ENCODE data around the gene HSPA1B. TPM values are rescaled to one million over a fixed set of nuclear protein-coding genes. Genes with fewer than 3 reads are reported as not detected.
"Not testable (repeated sequence)": the region's sequence is repeated elsewhere in the genome, so short reads cannot be mapped to it uniquely, and the experiment has no call there.

Gene HSPA1B
- total RNA-seq, 1 experiment from 2014 or later: 209 TPM

DNA sequence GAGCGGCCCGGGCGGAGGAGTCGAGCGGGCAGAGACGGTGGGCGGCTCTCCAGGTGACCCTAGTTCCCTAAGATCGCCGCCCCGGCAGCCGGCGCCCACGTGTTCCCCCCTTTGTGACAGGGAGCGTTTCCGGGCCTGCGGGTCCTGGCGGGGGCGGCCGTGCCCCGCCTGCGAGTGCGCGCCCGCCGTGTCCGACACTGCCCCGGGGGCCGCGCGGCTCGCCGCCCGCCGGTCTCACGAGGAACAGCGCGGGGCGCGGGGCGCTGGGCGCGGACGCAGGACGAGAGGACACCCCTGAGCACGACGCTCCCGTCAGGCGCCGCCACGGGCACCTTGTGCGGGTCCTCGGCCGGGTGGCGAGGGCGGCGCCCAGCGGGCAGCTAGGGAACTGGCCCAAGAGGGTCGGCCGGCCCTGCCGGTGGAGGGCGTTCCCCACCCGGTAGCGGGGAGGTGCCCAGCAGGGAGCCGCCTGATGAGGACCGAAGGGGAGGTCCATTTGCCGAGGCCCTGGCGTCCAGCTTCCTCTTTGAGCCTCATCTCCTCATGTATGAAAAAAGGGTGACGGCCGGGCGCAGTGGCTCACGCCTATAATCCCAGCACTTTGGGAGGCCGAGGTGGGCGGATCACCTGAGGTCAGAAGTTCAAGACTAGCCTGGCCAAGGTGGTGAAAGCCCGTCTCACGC, 31.8 kb upstream of the HSPA1B start, which contains the start of gene VARS1:
Gene VARS1, minus strand, starts transcription at position 137 of the 683 bp plus-strand sequence. CDS start 535 bp downstream, outside the sequence.
- peak; percentile 85 for DNase-seq (ENCODE audit: low spot score)
- in situ Hi-C loops (cut with HindIII; ENCODE audit: low sequenced_read_pairs): no loop called here

GRCh38 chr6:31796993-31797385, 30.5 kb upstream of the HSPA1B start:
- in situ Hi-C loops (cut with HindIII; ENCODE audit: low sequenced_read_pairs): no loop called here
- DNase-seq (ENCODE audit: low spot score): no peak

DNA sequence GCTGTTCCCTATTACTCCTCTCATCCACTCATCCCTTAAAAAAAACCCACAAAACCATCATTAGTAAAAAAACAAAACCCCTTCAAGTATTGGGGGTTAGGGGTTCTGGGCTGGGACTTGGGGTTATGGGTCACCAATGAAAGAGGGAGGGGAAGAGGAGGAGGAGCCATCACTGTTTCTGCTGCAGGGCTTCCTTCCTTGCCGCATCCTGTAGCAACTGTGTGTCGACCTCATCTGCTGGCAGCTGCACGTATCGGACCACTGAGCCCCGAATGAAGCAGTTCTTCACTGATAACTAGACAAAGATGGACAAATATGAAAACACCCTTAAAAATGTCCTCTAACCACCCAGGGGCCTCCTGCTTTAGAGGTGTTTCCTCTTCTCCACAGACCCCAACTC, 29.9 kb upstream of the HSPA1B start:
- DNase-seq (ENCODE audit: low spot score): no peak
- in situ Hi-C loops (cut with HindIII; ENCODE audit: low sequenced_read_pairs): no loop called here

GRCh38 chr6:31799781-31800180, 27.8 kb upstream of the HSPA1B start:
- in situ Hi-C loops (cut with HindIII; ENCODE audit: low sequenced_read_pairs): no loop called here
- no peak for DNase-seq (ENCODE audit: low spot score)

DNA sequence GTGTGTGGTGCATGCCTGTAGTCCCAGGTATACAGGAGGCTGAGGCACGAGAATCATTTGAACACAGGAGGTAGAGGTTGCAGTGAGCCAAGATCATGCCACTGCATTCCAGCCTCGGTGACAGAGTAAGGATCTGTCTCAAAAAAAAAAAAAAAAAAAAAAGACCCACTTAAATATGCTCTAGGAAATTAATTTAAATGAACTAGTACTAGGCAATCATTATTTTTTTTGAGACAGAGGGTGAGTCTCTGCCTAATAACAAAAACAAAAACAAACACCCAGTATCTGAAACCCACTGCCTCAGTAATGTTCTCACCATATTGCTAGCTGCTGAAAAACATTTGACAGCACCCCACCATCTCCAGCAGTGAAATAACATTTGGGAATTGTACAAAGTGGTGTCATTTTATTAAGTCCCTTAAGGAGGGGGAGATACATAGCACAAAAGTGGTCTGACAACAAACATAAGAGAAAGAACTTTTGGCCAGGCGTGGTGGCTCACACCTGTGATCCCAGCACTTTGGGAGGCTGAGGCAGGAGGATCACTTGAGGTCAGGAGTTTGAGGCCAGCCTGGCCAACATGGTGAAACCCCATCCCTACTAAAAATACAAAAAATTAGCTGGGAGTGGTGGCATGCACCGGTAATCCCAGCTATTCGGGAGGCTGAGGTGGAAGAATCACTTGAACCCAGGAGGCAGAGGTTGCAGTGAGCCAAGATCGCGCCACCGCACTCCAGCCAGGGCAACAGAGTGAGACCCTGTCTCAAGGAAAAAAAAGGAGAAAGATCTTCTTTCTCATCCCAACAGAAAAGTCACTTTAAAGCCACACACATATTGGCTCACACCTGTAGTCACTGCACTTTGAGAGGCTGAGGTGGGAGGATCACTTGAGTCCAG, 26.3 kb upstream of the HSPA1B start:
- DNase-seq (ENCODE audit: low spot score); in situ Hi-C loops (cut with HindIII; ENCODE audit: low sequenced_read_pairs): not testable (repeated sequence)

- DNase-seq (ENCODE audit: low spot score): no peak
- in situ Hi-C loops (cut with HindIII; ENCODE audit: low sequenced_read_pairs): no loop called here
These were observed 21.5 kb upstream of the HSPA1B start for GRCh38 chr6:31805939-31806469.

GRCh38 chr6:31806470-31807272, 20.9 kb upstream of the HSPA1B start, which contains the start of gene LSM2:
TSS of gene LSM2 (minus strand) at chr6:31806966. CDS start at chr6:31806757, 209 bp downstream.
- in situ Hi-C loops (cut with HindIII; ENCODE audit: low sequenced_read_pairs): no loop called here
- DNase-seq (ENCODE audit: low spot score): peak; percentile 97

DNA sequence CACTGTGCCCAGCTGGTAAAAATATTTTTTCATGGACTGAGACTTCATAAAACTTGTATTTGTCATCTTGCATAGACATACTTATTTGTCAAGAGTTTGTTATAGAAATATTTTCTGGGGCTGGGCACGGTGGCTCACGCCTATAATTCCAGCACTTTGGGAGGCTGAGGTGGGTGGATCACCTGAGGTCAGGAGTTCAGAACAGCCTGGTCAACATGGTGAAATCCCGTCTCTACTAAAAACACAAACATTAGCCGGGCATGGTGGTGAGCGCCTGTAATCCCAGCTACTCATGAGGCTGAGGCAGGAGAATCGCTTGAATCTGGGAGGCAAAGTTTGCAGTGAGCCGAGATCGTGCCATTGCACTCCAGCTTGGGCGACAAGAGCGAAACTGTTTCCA, 18.9 kb upstream of the HSPA1B start:
- in situ Hi-C loops (cut with HindIII; ENCODE audit: low sequenced_read_pairs); DNase-seq (ENCODE audit: low spot score): not testable (repeated sequence)

DNA sequence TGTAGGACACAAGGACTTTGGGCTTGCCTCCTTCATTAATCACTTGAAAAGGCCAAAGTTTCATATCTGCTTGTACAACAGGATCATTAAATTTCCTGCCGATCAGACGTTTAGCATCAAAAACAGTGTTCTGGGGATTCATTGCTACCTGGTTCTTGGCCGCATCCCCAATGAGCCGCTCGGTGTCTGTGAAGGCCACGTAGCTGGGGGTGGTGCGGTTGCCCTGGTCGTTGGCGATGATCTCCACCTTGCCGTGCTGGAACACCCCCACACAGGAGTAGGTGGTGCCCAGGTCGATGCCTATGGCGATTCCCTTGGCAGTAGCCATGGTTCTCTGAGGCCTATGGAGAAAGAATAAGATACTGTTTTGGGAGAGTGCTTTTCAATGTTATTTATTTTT, 15.9 kb upstream of the HSPA1B start:
- DNase-seq (ENCODE audit: low spot score): no peak
- in situ Hi-C loops (cut with HindIII; ENCODE audit: low sequenced_read_pairs): no loop called here

DNA sequence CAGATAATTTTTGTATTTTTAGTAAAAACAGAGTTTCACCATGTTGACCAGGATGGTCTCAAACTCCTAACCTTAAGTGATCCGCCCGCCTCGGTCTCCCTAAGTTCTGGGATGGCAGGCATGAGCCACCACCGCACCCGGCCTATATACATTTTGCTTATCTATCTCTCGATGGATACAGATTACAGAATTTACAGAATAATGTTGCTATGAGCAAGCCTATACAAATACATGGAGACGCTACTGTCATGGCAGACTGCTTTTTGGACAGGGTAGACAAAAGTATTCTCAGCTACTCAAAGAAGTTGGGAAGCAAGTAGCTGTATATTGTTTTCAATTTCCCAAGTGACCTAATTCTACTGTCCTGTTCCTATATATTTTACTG, 14.1 kb upstream of the HSPA1B start:
- DNase-seq (ENCODE audit: low spot score): no peak
- in situ Hi-C loops (cut with HindIII; ENCODE audit: low sequenced_read_pairs): no loop called here

- DNase-seq (ENCODE audit: low spot score): peak; percentile 98
- in situ Hi-C loops (cut with HindIII; ENCODE audit: low sequenced_read_pairs): no loop called here
These were observed 12.9 kb upstream of the HSPA1B start for GRCh38 chr6:31814677-31815024.

GRCh38 chr6:31815025-31815838, 12.3 kb upstream of the HSPA1B start, which contains the start of the genes HSPA1A and HSPA1L:
TSS of gene HSPA1A (plus strand) at chr6:31815543. CDS start at chr6:31815757, 214 bp downstream.
TSS of gene HSPA1L (minus strand) at chr6:31815283. CDS start at chr6:31811972, 3,311 bp downstream.
- in situ Hi-C loops (cut with HindIII; ENCODE audit: low sequenced_read_pairs): no loop called here
- peak; percentile 97 for DNase-seq (ENCODE audit: low spot score)

DNA sequence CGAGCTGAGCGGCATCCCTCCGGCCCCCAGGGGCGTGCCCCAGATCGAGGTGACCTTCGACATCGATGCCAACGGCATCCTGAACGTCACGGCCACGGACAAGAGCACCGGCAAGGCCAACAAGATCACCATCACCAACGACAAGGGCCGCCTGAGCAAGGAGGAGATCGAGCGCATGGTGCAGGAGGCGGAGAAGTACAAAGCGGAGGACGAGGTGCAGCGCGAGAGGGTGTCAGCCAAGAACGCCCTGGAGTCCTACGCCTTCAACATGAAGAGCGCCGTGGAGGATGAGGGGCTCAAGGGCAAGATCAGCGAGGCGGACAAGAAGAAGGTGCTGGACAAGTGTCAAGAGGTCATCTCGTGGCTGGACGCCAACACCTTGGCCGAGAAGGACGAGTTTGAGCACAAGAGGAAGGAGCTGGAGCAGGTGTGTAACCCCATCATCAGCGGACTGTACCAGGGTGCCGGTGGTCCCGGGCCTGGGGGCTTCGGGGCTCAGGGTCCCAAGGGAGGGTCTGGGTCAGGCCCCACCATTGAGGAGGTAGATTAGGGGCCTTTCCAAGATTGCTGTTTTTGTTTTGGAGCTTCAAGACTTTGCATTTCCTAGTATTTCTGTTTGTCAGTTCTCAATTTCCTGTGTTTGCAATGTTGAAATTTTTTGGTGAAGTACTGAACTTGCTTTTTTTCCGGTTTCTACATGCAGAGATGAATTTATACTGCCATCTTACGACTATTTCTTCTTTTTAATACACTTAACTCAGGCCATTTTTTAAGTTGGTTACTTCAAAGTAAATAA, 10.2 kb upstream of the HSPA1B start:
- DNase-seq (ENCODE audit: low spot score); in situ Hi-C loops (cut with HindIII; ENCODE audit: low sequenced_read_pairs): not testable (repeated sequence)

DNA sequence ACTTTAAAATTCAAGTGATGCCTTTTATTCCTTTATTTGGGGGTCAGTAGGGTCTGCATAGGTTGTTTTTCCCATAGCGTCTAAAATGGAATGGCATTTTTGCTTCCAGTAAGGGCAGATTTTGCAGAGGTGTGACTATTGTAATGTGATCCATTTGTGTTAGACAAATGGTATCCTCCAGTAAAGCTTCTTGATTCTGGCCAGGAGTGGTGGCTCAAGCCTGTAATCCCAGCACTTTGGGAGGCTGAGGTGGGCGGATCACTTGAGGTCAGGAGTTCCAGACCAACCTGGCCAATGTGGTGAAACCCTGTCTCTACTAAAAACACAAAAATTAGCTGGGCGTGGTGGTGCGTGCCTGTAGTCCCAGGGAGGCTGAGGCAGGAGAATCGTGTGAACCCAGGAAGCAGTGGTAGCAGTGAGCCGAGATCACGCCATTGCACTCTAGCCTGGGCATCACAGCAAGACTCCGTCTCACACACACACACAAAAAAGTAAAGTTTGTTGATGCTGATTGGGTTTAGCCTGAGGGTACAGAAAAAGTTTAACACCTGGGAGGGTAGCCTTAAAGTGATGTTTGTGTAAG, 9.5 kb upstream of the HSPA1B start:
- in situ Hi-C loops (cut with HindIII; ENCODE audit: low sequenced_read_pairs); DNase-seq (ENCODE audit: low spot score): not testable (repeated sequence)

DNA sequence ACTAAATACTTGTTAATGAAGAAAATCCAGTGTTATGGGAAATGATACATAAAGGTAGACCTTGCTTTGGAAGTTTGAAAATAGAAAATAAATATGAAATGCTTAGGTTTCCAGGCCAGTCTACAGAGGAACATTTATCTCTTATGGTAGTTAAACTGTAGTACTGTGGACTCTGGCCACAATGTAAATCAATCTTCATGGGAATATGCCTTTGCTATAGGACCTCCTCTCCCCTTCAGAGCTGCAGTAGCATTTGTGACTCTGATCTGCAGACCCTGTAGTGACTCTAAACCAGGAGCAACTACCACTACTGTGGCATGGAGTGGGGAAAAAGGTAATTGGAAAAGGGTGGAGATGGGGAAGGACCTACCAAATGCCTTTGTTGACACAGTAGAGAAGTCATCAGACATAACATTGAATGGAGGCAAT, 7.7 kb upstream of the HSPA1B start:
- no peak for DNase-seq (ENCODE audit: low spot score)
- in situ Hi-C loops (cut with HindIII; ENCODE audit: low sequenced_read_pairs): no loop called here

DNA sequence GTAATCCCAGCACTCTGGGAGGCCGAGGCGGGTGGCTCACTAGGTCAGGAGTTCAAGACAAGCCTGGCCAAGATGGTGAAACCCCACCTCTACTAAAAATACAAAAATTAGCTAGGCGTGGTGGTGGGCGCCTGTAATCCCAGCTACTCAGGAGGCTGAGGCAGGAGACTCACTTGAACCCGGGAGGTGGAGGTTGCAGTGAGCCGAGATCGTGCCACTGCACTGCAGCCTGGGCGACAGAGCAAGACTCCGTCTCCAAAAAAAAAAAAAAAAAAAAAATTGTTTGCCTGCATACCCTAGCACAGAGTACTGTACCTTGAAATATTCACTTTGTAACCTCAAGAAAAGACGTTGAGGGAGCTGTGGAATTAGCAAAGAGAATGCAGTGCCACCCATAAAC, 7.1 kb upstream of the HSPA1B start:
- DNase-seq (ENCODE audit: low spot score); in situ Hi-C loops (cut with HindIII; ENCODE audit: low sequenced_read_pairs): not testable (repeated sequence)
